IMR-90 (cell line): ENCODE measurements around the gene THAP2. TPM values are rescaled to one million over a fixed set of nuclear protein-coding genes. Genes with fewer than 3 reads are reported as not detected.
A peak's percentile ranks its signal among the peaks of the same experiment; 100 is the strongest.

Experiments used
- ATAC-seq: fragments of 200-7000 bp; cut with Tn5 transposase; 2 replicates; pipeline ENCODE4 v1.9.1; 2020; ENCODE audit warnings: low read depth, mild to moderate bottlenecking, moderate library complexity
- BruUV-seq: library from RNA; stranded (reverse); fragments of 400-500 nt; replicated peaks from 2 replicates; lab custom pipeline; 2021; lab: Mats Ljungman, UMichigan
- CTCF ChIA-PET: fragments of 300-600 bp; formaldehyde crosslinking; extraction: SDS; loops from one replicate; lab custom pipeline; 2021; ENCODE audit warnings: antibody characterized with exemption; lab: Yijun Ruan, JAX
- POLR2A ChIA-PET: fragments of 300-600 bp; sonication (Branson Sonifier 250); formaldehyde crosslinking; loops from one replicate; lab custom pipeline; 2022; ENCODE audit warnings: antibody characterized with exemption; ENCODE audit not compliant: unreplicated experiment; lab: Charles Lee
- DNase-seq: peaks from one replicate; pipeline ENCODE4 v3.0.0; 2013
- H2AFZ ChIP-seq: replicated peaks from 2 replicates; pipeline ENCODE3; 2013; ENCODE audit warnings: low read length, mild to moderate bottlenecking; ENCODE audit not compliant: poor library complexity
- H2AK5ac ChIP-seq: 2 replicates; pipeline ENCODE4 v1.6.1; 2013; ENCODE audit warnings: low read depth, low read length, inconsistent platforms
- H2AK9ac ChIP-seq: replicated peaks from 2 replicates; pipeline ENCODE3; 2013; ENCODE audit warnings: mild to moderate bottlenecking, low read depth, low read length, moderate library complexity; ENCODE audit not compliant: poor library complexity
- H2BK120ac ChIP-seq: 2 replicates; pipeline ENCODE4 v1.6.1; 2013; ENCODE audit warnings: low read depth, low read length, inconsistent platforms
- H2BK15ac ChIP-seq: 3 replicates; pipeline ENCODE4 v1.6.1; 2013; ENCODE audit warnings: low read depth, low read length, inconsistent platforms
- H2BK20ac ChIP-seq: 2 replicates; pipeline ENCODE4 v1.6.1; 2013; ENCODE audit warnings: low read depth, mild to moderate bottlenecking, inconsistent platforms, low read length, moderate library complexity
- H2BK5ac ChIP-seq: 2 replicates; pipeline ENCODE4 v1.6.1; 2013; ENCODE audit warnings: mild to moderate bottlenecking, low read depth, low read length, inconsistent platforms; ENCODE audit not compliant: poor library complexity, severe bottlenecking
- H3K14ac ChIP-seq: replicated peaks from 2 replicates; pipeline ENCODE4 v1.6.1; 2013; ENCODE audit warnings: low read depth, low read length, inconsistent platforms
- H3K18ac ChIP-seq: 2 replicates; pipeline ENCODE4 v1.6.1; 2013; ENCODE audit warnings: low read depth, low read length, control low read depth
- H3K23ac ChIP-seq: 2 replicates; pipeline ENCODE4 v1.6.1; 2013; ENCODE audit warnings: low read depth, low read length, inconsistent platforms
- H3K27ac ChIP-seq: 2 replicates; pipeline ENCODE4 v1.5.1; 2013; ENCODE audit warnings: mild to moderate bottlenecking, control low read depth, low read length; ENCODE audit not compliant: insufficient read depth
- H3K27me3 ChIP-seq: 2 replicates; pipeline ENCODE4 v1.6.1; 2013; ENCODE audit warnings: low read length; ENCODE audit not compliant: control insufficient read depth, insufficient read depth
- H3K36me3 ChIP-seq: 2 replicates; pipeline ENCODE4 v1.6.1; 2013; ENCODE audit warnings: low read length, mixed read lengths; ENCODE audit not compliant: control insufficient read depth, insufficient read depth
- H3K4ac ChIP-seq: 2 replicates; pipeline ENCODE4 v1.6.1; 2013; ENCODE audit warnings: low read depth, low read length, inconsistent platforms
- H3K4me1 ChIP-seq: 2 replicates; pipeline ENCODE4 v1.6.1; 2013; ENCODE audit warnings: low read length, mixed read lengths; ENCODE audit not compliant: control insufficient read depth, insufficient read depth
- H3K4me2 ChIP-seq: 2 replicates; pipeline ENCODE4 v1.6.1; 2013; ENCODE audit warnings: low read depth, mild to moderate bottlenecking, control low read depth, low read length, moderate library complexity
- H3K4me3 ChIP-seq: 2 replicates; pipeline ENCODE4 v1.5.1; 2013; ENCODE audit warnings: low read depth, mild to moderate bottlenecking, control low read depth, low read length, moderate library complexity; ENCODE audit not compliant: insufficient read depth
- H3K56ac ChIP-seq: 2 replicates; pipeline ENCODE4 v1.6.1; 2013; ENCODE audit warnings: low read length, inconsistent platforms; ENCODE audit not compliant: insufficient read depth; ENCODE audit errors: extremely low read depth
- H3K79me1 ChIP-seq, 2 experiments: 2 replicates each; pipeline ENCODE4 v1.6.1; 2013; ENCODE audit warnings: low read length in 2 of 2, inconsistent platforms in 1 of 2, low read depth in 1 of 2
- H3K9ac ChIP-seq: 2 replicates; pipeline ENCODE4 v1.6.1; 2013; ENCODE audit warnings: low read depth, low read length, control low read depth
- H3K9me1 ChIP-seq: 2 replicates; pipeline ENCODE4 v1.6.1; 2013; ENCODE audit warnings: low read length, inconsistent platforms; ENCODE audit not compliant: insufficient read depth
- H3K9me3 ChIP-seq: 2 replicates; pipeline ENCODE4 v1.6.1; 2013; ENCODE audit warnings: low read length; ENCODE audit not compliant: control insufficient read depth, insufficient read depth
- H4K20me1 ChIP-seq: 2 replicates; pipeline ENCODE4 v1.6.1; 2013; ENCODE audit warnings: low read length, inconsistent platforms; ENCODE audit not compliant: insufficient read depth
- H4K5ac ChIP-seq: 2 replicates; pipeline ENCODE4 v1.6.1; 2013; ENCODE audit warnings: mild to moderate bottlenecking, low read depth, low read length, control low read depth
- H4K8ac ChIP-seq, 2 experiments: 2 replicates each; pipeline ENCODE4 v1.6.1; 2013; ENCODE audit warnings: low read depth in 2 of 2, low read length in 2 of 2, control low read depth in 1 of 2, inconsistent platforms in 1 of 2
- H4K91ac ChIP-seq: 2 replicates; pipeline ENCODE4 v1.6.1; 2013; ENCODE audit warnings: low read depth, low read length, inconsistent platforms; ENCODE audit not compliant: insufficient read depth
- BHLHE40 ChIP-seq: fragments of 150-350 bp; IDR thresholded peaks from 2 replicates; pipeline ENCODE4 v1.6.1; 2016; ENCODE audit warnings: mild to moderate bottlenecking, low read depth, low read length
- CEBPB ChIP-seq: IDR thresholded peaks from 2 replicates; pipeline ENCODE4 v1.6.1; 2012; ENCODE audit warnings: low read depth, low read length, improper control_type of control experiment
- CHD1 ChIP-seq: IDR thresholded peaks from 2 replicates; pipeline ENCODE4 v1.6.1; 2012; ENCODE audit warnings: low read depth, low read length, improper control_type of control experiment
- CTCF ChIP-seq: conservative IDR thresholded peaks from 2 replicates; pipeline ENCODE4 v1.5.1; 2012; ENCODE audit warnings: mild to moderate bottlenecking, low read depth, low read length, improper control_type of control experiment
- FOS ChIP-seq: fragments of 150-350 bp; IDR thresholded peaks from 2 replicates; pipeline ENCODE4 v1.6.1; 2016; ENCODE audit warnings: low read depth, low read length
- MAFK ChIP-seq: IDR thresholded peaks from 2 replicates; pipeline ENCODE4 v1.6.1; 2012; ENCODE audit warnings: low read depth, low read length, improper control_type of control experiment
- MAZ ChIP-seq: IDR thresholded peaks from 2 replicates; pipeline ENCODE4 v1.6.1; 2012; ENCODE audit warnings: low read depth, mild to moderate bottlenecking, low read length, improper control_type of control experiment, moderate library complexity, borderline replicate concordance
- MXI1 ChIP-seq: IDR thresholded peaks from 2 replicates; pipeline ENCODE4 v1.6.1; 2012; ENCODE audit warnings: low read depth, mild to moderate bottlenecking, low read length, moderate library complexity, borderline replicate concordance
- NFE2L2 ChIP-seq: fragments of 150-350 bp; IDR thresholded peaks from 2 replicates; pipeline ENCODE4 v1.6.1; 2016; ENCODE audit warnings: low read depth, mild to moderate bottlenecking, low read length
- POLR2A ChIP-seq: IDR thresholded peaks from 2 replicates; pipeline ENCODE4 v1.6.1; 2012; ENCODE audit warnings: mild to moderate bottlenecking, low read depth, low read length
- RAD21 ChIP-seq: IDR thresholded peaks from 2 replicates; pipeline ENCODE4 v1.6.1; 2012; ENCODE audit warnings: low read length, improper control_type of control experiment
- RCOR1 ChIP-seq: IDR thresholded peaks from 2 replicates; pipeline ENCODE4 v1.6.1; 2012; ENCODE audit warnings: mild to moderate bottlenecking, low read length, improper control_type of control experiment; ENCODE audit not compliant: insufficient replicate concordance
- RFX5 ChIP-seq: IDR thresholded peaks from 2 replicates; pipeline ENCODE4 v1.8.0; 2012; ENCODE audit warnings: low read depth, mild to moderate bottlenecking, low read length, moderate library complexity
- SMC3 ChIP-seq: fragments of 150-350 bp; IDR thresholded peaks from 2 replicates; pipeline ENCODE4 v1.6.1; 2016; ENCODE audit warnings: low read depth, mild to moderate bottlenecking, antibody characterized with exemption, low read length, moderate library complexity
- WGBS, 2 experiments: methylation state at CpG; one replicate each; pipeline versions ENCODE4 v1.1.5 to v1.1.7; 2013; ENCODE audit warnings: missing lambda C conversion rate in 2 of 2; ENCODE audit not compliant: insufficient read length in 1 of 2; ENCODE audit errors: extremely low coverage in 2 of 2; 5-methylcytosine and 5-hydroxymethylcytosine counted together
- dilution Hi-C: fragments of 300-500 bp; cut with HindIII; formaldehyde crosslinking; loops from one replicate; pipeline ENCODE4 v1.14.3; 2018; ENCODE audit warnings: low sequenced_read_pairs; ENCODE audit not compliant: unreplicated experiment
- in situ Hi-C: fragments of 300-500 bp; cut with MboI; formaldehyde crosslinking; loops from 3 replicates; pipeline ENCODE4 v1.14.3; 2019; ENCODE audit warnings: low sequenced_read_pairs, inconsistent platforms, mixed read lengths
- intact Hi-C: fragments of 100-400 bp; cut with micrococcal nuclease; formaldehyde crosslinking; loops from 2 replicates; pipeline ENCODE4 v1.10.0; 2022
- polyA plus RNA-seq, 3 experiments: library from polyadenylated mRNA; depleted of rRNA; stranded (reverse); fragments of >200 nt; gene quantifications; 2 replicates each; pipeline ENCODE4 v1.2.3, GENCODE V29; 2012; ENCODE audit warnings: low replicate concordance in 1 of 3
- total RNA-seq: library from RNA; depleted of rRNA; stranded (reverse); fragments of >200 nt; gene quantifications from 2 replicates; pipeline ENCODE4 v1.2.3, GENCODE V29; 2012
- TF ChIP-seq, protein P1 (sequence below): fragments of 150-350 bp; IDR thresholded peaks from 2 replicates; pipeline ENCODE4 v1.6.1; 2016; ENCODE audit warnings: low read depth, mild to moderate bottlenecking, low read length, moderate library complexity, borderline replicate concordance
- TF ChIP-seq, protein P2 (sequence below): fragments of 150-350 bp; IDR thresholded peaks from 2 replicates; pipeline ENCODE4 v1.6.1; 2017; ENCODE audit warnings: mild to moderate bottlenecking, antibody characterized with exemption, low read length, low read depth

The THAP2 gene
- total and polyA plus RNA-seq, 2 of the 4 experiments (the other 2 are of a cell fraction): 1.4 to 2.5 TPM

DNA sequence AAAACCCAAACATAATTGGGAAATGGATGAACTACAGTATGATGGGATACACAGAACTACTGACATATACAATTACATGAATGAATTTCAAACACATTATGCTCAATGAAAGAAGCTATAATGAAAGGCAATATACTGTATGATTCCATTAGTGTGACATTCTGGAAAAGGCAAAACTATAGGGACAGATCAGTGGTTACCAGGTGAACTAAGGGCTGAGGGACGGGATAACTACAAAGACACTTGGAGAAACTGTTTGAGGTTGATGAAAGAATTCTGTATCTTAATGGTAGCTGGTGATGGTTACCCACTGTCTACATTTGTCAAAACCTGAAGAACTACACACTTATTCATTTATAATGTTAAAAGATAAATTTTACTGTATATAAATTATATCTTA, 8.2 kb upstream of the THAP2 start:
- Histone ChIP-seq H3K56ac (no peak overlapping the region), H4K20me1 (peaks cover 37% of the 10 kb centered on the region), H2BK20ac (no peak overlapping the region), H3K4me3 (no peak overlapping the region), H3K9me1 (no peaks in the 10 kb centered on the region), H2BK15ac (no peak overlapping the region), H3K79me1 (peaks cover 2 to 18% of the 10 kb centered on the region in 2 experiments; a peak in 2 of 4 replicates), H2AFZ (no peak overlapping the region), H2AK9ac (no peak overlapping the region), H3K36me3 (peaks cover 27% of the 10 kb centered on the region), H2BK120ac (no peak overlapping the region), H3K18ac (no peak overlapping the region), H3K4me1 (0 out of 2 replicates have a peak, but pooled peaks cover 3% of the 10 kb centered on the region), H2BK5ac (no peak overlapping the region), H3K9me3 (peaks cover 7% of the 10 kb centered on the region), H3K4ac (no peak overlapping the region), H3K23ac (0 out of 2 replicates have a peak overlapping the region, but pooled peaks have one; percentile 39), H4K5ac (no peak overlapping the region), H3K4me2 (peak overlapping the region; percentile 55), H3K27ac (no peak overlapping the region), H4K91ac (no peak overlapping the region), H4K8ac (no peak overlapping the region), H2AK5ac (no peak overlapping the region), H3K9ac (no peak overlapping the region), H3K27me3 (no peaks in the 10 kb centered on the region), H3K14ac (no peak overlapping the region)
- ATAC-seq (no peak), DNase-seq (no peak)
- intact Hi-C loops: no loop called here
- dilution Hi-C loops: no loop called here
- in situ Hi-C loops: loop anchor here (25.0 kb wide), 1 partner anchor 606 kb away; the partner anchor contains the start of gene TRHDE
- ChIA-PET POLR2A (interaction anchor here (0.6 kb wide), 1 partner anchor 115 kb away, joined by 3 read pairs; no protein-coding TSS in a partner anchor), CTCF (no interaction called here)
- no TSS peak for BruUV-seq
- no CpG with 5 or more reads among the region's 1 CpG for WGBS, 2 experiments
- TF ChIP-seq CTCF (no peak), RFX5 (no peak), RCOR1 (no peak), MAZ (no peak), MAFK (no peak), MXI1 (no peak), CHD1 (no peak), BHLHE40 (no peak), CEBPB (no peak), NFE2L2 (no peak), POLR2A (no peak), SMC3 (no peak), FOS (no peak), RAD21 (no peak)
- TF ChIP-seq, protein P1, sequence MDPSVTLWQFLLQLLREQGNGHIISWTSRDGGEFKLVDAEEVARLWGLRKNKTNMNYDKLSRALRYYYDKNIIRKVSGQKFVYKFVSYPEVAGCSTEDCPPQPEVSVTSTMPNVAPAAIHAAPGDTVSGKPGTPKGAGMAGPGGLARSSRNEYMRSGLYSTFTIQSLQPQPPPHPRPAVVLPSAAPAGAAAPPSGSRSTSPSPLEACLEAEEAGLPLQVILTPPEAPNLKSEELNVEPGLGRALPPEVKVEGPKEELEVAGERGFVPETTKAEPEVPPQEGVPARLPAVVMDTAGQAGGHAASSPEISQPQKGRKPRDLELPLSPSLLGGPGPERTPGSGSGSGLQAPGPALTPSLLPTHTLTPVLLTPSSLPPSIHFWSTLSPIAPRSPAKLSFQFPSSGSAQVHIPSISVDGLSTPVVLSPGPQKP: no peak
- TF ChIP-seq, protein P2, sequence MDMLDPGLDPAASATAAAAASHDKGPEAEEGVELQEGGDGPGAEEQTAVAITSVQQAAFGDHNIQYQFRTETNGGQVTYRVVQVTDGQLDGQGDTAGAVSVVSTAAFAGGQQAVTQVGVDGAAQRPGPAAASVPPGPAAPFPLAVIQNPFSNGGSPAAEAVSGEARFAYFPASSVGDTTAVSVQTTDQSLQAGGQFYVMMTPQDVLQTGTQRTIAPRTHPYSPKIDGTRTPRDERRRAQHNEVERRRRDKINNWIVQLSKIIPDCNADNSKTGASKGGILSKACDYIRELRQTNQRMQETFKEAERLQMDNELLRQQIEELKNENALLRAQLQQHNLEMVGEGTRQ: no peak
